A549 treated with AZD9567 at 1 μM for 4 hours (cell line): ENCODE measurements around the gene TSSC4. TPM values are rescaled to one million over a fixed set of nuclear protein-coding genes. Genes with fewer than 3 reads are reported as not detected.

Source experiments
- total RNA-seq: library from RNA; stranded (reverse); fragments of 200-300 nt; extraction: Qiagen RNA extraction; gene quantifications from 5 replicates; pipeline ENCODE4 v1.2.3, GENCODE V29; 2022; ENCODE audit not compliant: insufficient read depth

The TSSC4 gene
- total RNA-seq: 51.0 to 75.9 TPM (median 66.0 TPM) in 5 replicates

GRCh38 chr11:2400069-2400761 is at the start of gene TSSC4:
TSS of gene TSSC4 (plus strand) at chr11:2400750. CDS start at chr11:2402634, 1,884 bp downstream.

GRCh38 chr11:2376751-2377451 is 23.6 kb upstream of the TSSC4 start, which contains the start of gene CD81:
TSS of gene CD81 (plus strand) at chr11:2377310. CDS start at chr11:2377550, 240 bp downstream.

GRCh38 chr11:2443881-2444820 is 43.6 kb downstream of the TSSC4 start, which contains the start of gene TRPM5:
TSS of gene TRPM5 (minus strand) at chr11:2444514. CDS start at chr11:2423036, 21,478 bp downstream.

GRCh38 chr11:2444821-2445745 is 44.5 kb downstream of the TSSC4 start, which contains the start of gene KCNQ1:
TSS of gene KCNQ1 (plus strand) at chr11:2445008. CDS start at chr11:2445099, 91 bp downstream.

Other genes with a start within 250 kb of the TSSC4 start
- gene INS, start 239.5 kb upstream of the TSSC4 start, total RNA-seq: not detected in 5 replicates
- gene TH, start 228.9 kb upstream of the TSSC4 start, total RNA-seq: 0.12 to 0.14 TPM in 2 of 5 replicates, not detected in the others
- gene ASCL2, start 130.2 kb upstream of the TSSC4 start, total RNA-seq: 0.03 TPM in 1 of 5 replicates, not detected in the others
- not detected in 5 replicates for gene C11orf21, start 98.8 kb upstream of the TSSC4 start, total RNA-seq
- gene TSPAN32, start 98.7 kb upstream of the TSSC4 start, total RNA-seq: not detected in 5 replicates
- 325 to 427 TPM (median 404 TPM) in 5 replicates for gene CD81, start 23.4 kb upstream of the TSSC4 start, total RNA-seq
- gene TRPM5, start 43.8 kb downstream of the TSSC4 start, total RNA-seq: not detected in 5 replicates
- gene KCNQ1, start 44.3 kb downstream of the TSSC4 start, total RNA-seq: 0.23 to 0.65 TPM (median 0.45 TPM) in 4 of 5 replicates, not detected in the other